ENCODE data around the gene IQCK.

The IQCK gene

DNA sequence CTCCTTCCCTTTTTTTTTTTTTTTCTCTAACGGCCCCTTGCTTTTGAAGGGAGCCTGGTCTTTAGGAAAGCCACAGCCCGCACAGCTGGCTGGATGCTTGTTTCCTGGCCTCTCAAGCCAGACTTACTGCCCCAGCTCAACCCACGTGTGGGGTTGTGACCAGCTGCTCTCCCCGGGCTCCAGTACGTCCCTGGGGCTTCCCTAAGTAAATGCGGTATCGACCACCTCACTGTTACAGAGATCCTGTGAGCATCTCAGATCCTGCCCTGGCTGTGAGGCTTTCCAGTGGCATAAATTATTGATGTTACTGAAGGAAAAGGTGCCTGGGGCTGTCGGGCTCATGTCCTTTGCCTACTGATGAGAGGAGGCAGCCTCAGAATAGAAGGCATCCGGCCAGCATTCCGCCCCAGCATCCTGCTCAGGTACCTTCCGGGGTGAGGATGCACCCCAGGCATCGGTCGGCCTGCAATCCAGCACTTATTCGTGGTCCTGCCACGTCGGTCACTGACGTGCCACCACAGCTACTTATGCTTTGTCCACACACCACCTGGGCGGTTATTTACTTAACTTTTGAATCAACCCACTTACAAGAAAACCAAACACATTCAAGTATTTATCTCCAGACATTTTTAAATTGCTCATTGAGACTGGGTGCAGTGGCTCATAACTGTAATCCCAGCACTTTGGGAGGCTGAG is 156.9 kb downstream of the IQCK start:
- H3K27me3 ChIP-seq (replicated peaks) = no peaks in the 10 kb centered on the region
- in situ Hi-C loops (cut with HindIII; ENCODE audit: low pct_ligation_motif_present, low sequenced_read_pairs) = loop anchor here (25.0 kb wide), 1 partner anchor 138 kb away; no protein-coding TSS in a partner anchor

GRCh38 chr16:19875900-19876299 is 157.8 kb downstream of the IQCK start:
- Histone ChIP-seq H3K27ac (no peak overlapping the region), H3K4me3 (ENCODE audit: low read depth, low read length) (no peak overlapping the region), H3K36me3 (replicated peaks) (peaks cover 8% of the 10 kb centered on the region), H3K27me3 (replicated peaks) (no peaks in the 10 kb centered on the region)
- in situ Hi-C loops (cut with HindIII; ENCODE audit: low pct_ligation_motif_present, low sequenced_read_pairs) = loop anchor here (25.0 kb wide), 1 partner anchor 139 kb away; no protein-coding TSS in a partner anchor
- TF ChIP-seq, protein P1, sequence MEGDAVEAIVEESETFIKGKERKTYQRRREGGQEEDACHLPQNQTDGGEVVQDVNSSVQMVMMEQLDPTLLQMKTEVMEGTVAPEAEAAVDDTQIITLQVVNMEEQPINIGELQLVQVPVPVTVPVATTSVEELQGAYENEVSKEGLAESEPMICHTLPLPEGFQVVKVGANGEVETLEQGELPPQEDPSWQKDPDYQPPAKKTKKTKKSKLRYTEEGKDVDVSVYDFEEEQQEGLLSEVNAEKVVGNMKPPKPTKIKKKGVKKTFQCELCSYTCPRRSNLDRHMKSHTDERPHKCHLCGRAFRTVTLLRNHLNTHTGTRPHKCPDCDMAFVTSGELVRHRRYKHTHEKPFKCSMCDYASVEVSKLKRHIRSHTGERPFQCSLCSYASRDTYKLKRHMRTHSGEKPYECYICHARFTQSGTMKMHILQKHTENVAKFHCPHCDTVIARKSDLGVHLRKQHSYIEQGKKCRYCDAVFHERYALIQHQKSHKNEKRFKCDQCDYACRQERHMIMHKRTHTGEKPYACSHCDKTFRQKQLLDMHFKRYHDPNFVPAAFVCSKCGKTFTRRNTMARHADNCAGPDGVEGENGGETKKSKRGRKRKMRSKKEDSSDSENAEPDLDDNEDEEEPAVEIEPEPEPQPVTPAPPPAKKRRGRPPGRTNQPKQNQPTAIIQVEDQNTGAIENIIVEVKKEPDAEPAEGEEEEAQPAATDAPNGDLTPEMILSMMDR (IDR thresholded peaks at IDR 0.05; ENCODE audit: low read depth, low read length, missing control alignments) = no peak
- DNase-seq = no peak

More for the DNA sequence above, 156.9 kb downstream of the IQCK start:
- H3K36me3 ChIP-seq (replicated peaks) = peaks cover 8% of the 10 kb centered on the region
- H3K4me3 ChIP-seq (ENCODE audit: low read depth, low read length) = no peak overlapping the region
- TF ChIP-seq, protein P1 (IDR thresholded peaks at IDR 0.05; ENCODE audit: low read depth, low read length, missing control alignments) = no peak
- H3K27ac ChIP-seq = no peak overlapping the region
- no peak for DNase-seq

- no peak for DNase-seq
- Histone ChIP-seq H3K4me3 (ENCODE audit: low read depth, low read length) (no peak overlapping the region), H3K27ac (no peak overlapping the region), H3K36me3 (replicated peaks) (peaks cover 8% of the 10 kb centered on the region), H3K27me3 (replicated peaks) (no peaks in the 10 kb centered on the region)
- TF ChIP-seq, protein P1 (IDR thresholded peaks at IDR 0.05; ENCODE audit: low read depth, low read length, missing control alignments) = no peak
- in situ Hi-C loops (cut with HindIII; ENCODE audit: low pct_ligation_motif_present, low sequenced_read_pairs) = loop anchor here (25.0 kb wide), 1 partner anchor 139 kb away; no protein-coding TSS in a partner anchor
These were observed 158.5 kb downstream of the IQCK start for GRCh38 chr16:19876501-19877059.

GRCh38 chr16:19878757-19879156 is 160.7 kb downstream of the IQCK start:
- Histone ChIP-seq H3K4me3 (ENCODE audit: low read depth, low read length) (no peak overlapping the region), H3K36me3 (replicated peaks) (no peaks in the 10 kb centered on the region), H3K27me3 (replicated peaks) (no peaks in the 10 kb centered on the region), H3K27ac (no peak overlapping the region)
- TF ChIP-seq, protein P1 (IDR thresholded peaks at IDR 0.05; ENCODE audit: low read depth, low read length, missing control alignments) = no peak
- no peak for DNase-seq
- in situ Hi-C loops (cut with HindIII; ENCODE audit: low pct_ligation_motif_present, low sequenced_read_pairs) = loop anchor here (25.0 kb wide), 1 partner anchor 141 kb away; no protein-coding TSS in a partner anchor

GRCh38 chr16:19879241-19879792 is 161.2 kb downstream of the IQCK start:
- Histone ChIP-seq H3K4me3 (ENCODE audit: low read depth, low read length) (no peak overlapping the region), H3K36me3 (replicated peaks) (no peaks in the 10 kb centered on the region), H3K27ac (no peak overlapping the region), H3K27me3 (replicated peaks) (no peaks in the 10 kb centered on the region)
- no peak for DNase-seq
- in situ Hi-C loops (cut with HindIII; ENCODE audit: low pct_ligation_motif_present, low sequenced_read_pairs) = loop anchor here (25.0 kb wide), 1 partner anchor 142 kb away; no protein-coding TSS in a partner anchor
- TF ChIP-seq, protein P1 (IDR thresholded peaks at IDR 0.05; ENCODE audit: low read depth, low read length, missing control alignments) = no peak
